Measurements from ENCODE around the gene RSPH1.

- TF ChIP-seq CTCF (IDR thresholded peaks at IDR 0.05 in 2 of 3, conservative IDR thresholded peaks at IDR 0.05 in 1 of 3; ENCODE audit: borderline replicate concordance in 1 of 3, insufficient read depth in 1 of 3, low read depth in 2 of 3, low read length in 2 of 3) (no peak), TCF7L2 (IDR thresholded peaks at IDR 0.05; ENCODE audit: borderline replicate concordance, extremely low read depth, insufficient read depth, insufficient read length) (no peak), REST (IDR thresholded peaks at IDR 0.05; ENCODE audit: low read depth) (no peak), POLR2A (IDR thresholded peaks at IDR 0.05; ENCODE audit: borderline replicate concordance, extremely low read depth, insufficient read depth, insufficient read length) (no peak), EGR1 (IDR thresholded peaks at IDR 0.05; ENCODE audit: low read depth) (no peak), SRF (IDR thresholded peaks at IDR 0.05; ENCODE audit: low read depth) (no peak), EZH2 (IDR thresholded peaks at IDR 0.05) (no peak)
- TF ChIP-seq, protein P1, sequence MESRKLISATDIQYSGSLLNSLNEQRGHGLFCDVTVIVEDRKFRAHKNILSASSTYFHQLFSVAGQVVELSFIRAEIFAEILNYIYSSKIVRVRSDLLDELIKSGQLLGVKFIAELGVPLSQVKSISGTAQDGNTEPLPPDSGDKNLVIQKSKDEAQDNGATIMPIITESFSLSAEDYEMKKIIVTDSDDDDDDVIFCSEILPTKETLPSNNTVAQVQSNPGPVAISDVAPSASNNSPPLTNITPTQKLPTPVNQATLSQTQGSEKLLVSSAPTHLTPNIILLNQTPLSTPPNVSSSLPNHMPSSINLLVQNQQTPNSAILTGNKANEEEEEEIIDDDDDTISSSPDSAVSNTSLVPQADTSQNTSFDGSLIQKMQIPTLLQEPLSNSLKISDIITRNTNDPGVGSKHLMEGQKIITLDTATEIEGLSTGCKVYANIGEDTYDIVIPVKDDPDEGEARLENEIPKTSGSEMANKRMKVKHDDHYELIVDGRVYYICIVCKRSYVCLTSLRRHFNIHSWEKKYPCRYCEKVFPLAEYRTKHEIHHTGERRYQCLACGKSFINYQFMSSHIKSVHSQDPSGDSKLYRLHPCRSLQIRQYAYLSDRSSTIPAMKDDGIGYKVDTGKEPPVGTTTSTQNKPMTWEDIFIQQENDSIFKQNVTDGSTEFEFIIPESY (IDR thresholded peaks at IDR 0.05; ENCODE audit: extremely low read depth, insufficient replicate concordance, low read length) = no peak
- TF ChIP-seq, protein P2, sequence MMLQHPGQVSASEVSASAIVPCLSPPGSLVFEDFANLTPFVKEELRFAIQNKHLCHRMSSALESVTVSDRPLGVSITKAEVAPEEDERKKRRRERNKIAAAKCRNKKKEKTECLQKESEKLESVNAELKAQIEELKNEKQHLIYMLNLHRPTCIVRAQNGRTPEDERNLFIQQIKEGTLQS (IDR thresholded peaks at IDR 0.05) = no peak
Observed at GRCh38 chr21:42451941-42452340, 44.1 kb downstream of the RSPH1 start.
